H9 (cell line): ENCODE results near the gene IL17REL. TPM values are rescaled to one million over a fixed set of nuclear protein-coding genes. Genes with fewer than 3 reads are reported as not detected.

Experiments used
- DNase-seq: peaks from one replicate; pipeline ENCODE4 v3.0.0-alpha.2; 2017
- H2AFZ ChIP-seq: one replicate; pipeline ENCODE4 v1.6.1; 2013; ENCODE audit warnings: mild to moderate bottlenecking, low read length, control low read depth, moderate library complexity
- H2AK5ac ChIP-seq: 2 replicates; pipeline ENCODE4 v1.6.1; 2013; ENCODE audit warnings: low read length, control low read depth, mixed read lengths; ENCODE audit not compliant: insufficient read length
- H2BK120ac ChIP-seq: one replicate; pipeline ENCODE4 v1.6.1; 2013; ENCODE audit warnings: low read depth, mild to moderate bottlenecking, low read length, control low read depth, inconsistent platforms; ENCODE audit not compliant: poor library complexity, severe bottlenecking
- H2BK12ac ChIP-seq: 2 replicates; pipeline ENCODE4 v1.6.1; 2013; ENCODE audit warnings: low read length, control low read depth, mixed read lengths, low read depth; ENCODE audit not compliant: insufficient read length
- H2BK15ac ChIP-seq: 2 replicates; pipeline ENCODE4 v1.6.1; 2013; ENCODE audit warnings: low read depth, low read length, control low read depth
- H2BK20ac ChIP-seq: one replicate; pipeline ENCODE4 v1.6.1; 2013; ENCODE audit warnings: low read depth, mild to moderate bottlenecking, low read length, control low read depth, inconsistent platforms; ENCODE audit not compliant: poor library complexity, severe bottlenecking
- H2BK5ac ChIP-seq: 2 replicates; pipeline ENCODE4 v1.6.1; 2013; ENCODE audit warnings: low read length, control low read depth, mixed read lengths; ENCODE audit not compliant: insufficient read length
- H3K14ac ChIP-seq: 2 replicates; pipeline ENCODE4 v1.6.1; 2013; ENCODE audit warnings: low read length, control low read depth; ENCODE audit not compliant: insufficient read depth
- H3K18ac ChIP-seq: 2 replicates; pipeline ENCODE4 v1.6.1; 2013; ENCODE audit warnings: low read depth, mild to moderate bottlenecking, mixed read lengths, low read length, control low read depth; ENCODE audit not compliant: insufficient read length
- H3K23ac ChIP-seq: 2 replicates; pipeline ENCODE4 v1.6.1; 2013; ENCODE audit warnings: low read length, control low read depth, mixed read lengths, low read depth; ENCODE audit not compliant: insufficient read length
- H3K23me2 ChIP-seq: 2 replicates; pipeline ENCODE4 v1.6.1; 2013; ENCODE audit warnings: low read depth, mild to moderate bottlenecking, mixed read lengths, low read length, control low read depth; ENCODE audit not compliant: insufficient read length, poor library complexity, severe bottlenecking
- H3K27ac ChIP-seq: 2 replicates; pipeline ENCODE4 v1.5.1; 2013; ENCODE audit warnings: low read length, control low read depth, mixed read lengths, low read depth; ENCODE audit not compliant: insufficient read length
- H3K27me3 ChIP-seq: 2 replicates; pipeline ENCODE4 v1.6.1; 2013; ENCODE audit warnings: low read length, control low read depth, inconsistent platforms; ENCODE audit not compliant: insufficient read depth
- H3K4ac ChIP-seq: 2 replicates; pipeline ENCODE4 v1.6.1; 2013; ENCODE audit warnings: low read depth, mild to moderate bottlenecking, control low read depth, inconsistent platforms, low read length, moderate library complexity
- H3K4me1 ChIP-seq: 2 replicates; pipeline ENCODE4 v1.6.1; 2013; ENCODE audit warnings: low read length, control low read depth, inconsistent platforms; ENCODE audit not compliant: insufficient read depth
- H3K4me2 ChIP-seq: 2 replicates; pipeline ENCODE4 v1.6.1; 2013; ENCODE audit warnings: low read length, control low read depth, mixed read lengths; ENCODE audit not compliant: insufficient read length, insufficient read depth
- H3K56ac ChIP-seq: 2 replicates; pipeline ENCODE4 v1.6.1; 2013; ENCODE audit warnings: low read depth, mild to moderate bottlenecking, mixed read lengths, low read length, control low read depth; ENCODE audit not compliant: insufficient read length
- H3K79me1 ChIP-seq: 2 replicates; pipeline ENCODE4 v1.6.1; 2013; ENCODE audit warnings: low read depth, mild to moderate bottlenecking, moderate library complexity, low read length, control low read depth, inconsistent platforms; ENCODE audit not compliant: insufficient read depth, poor library complexity, severe bottlenecking
- H3K79me2 ChIP-seq: 2 replicates; pipeline ENCODE4 v1.6.1; 2013; ENCODE audit warnings: low read length, control low read depth, inconsistent platforms; ENCODE audit not compliant: insufficient read depth
- H3K9ac ChIP-seq: 2 replicates; pipeline ENCODE4 v1.6.1; 2013; ENCODE audit warnings: low read length, control low read depth, mixed read lengths; ENCODE audit not compliant: insufficient read length; ENCODE audit errors: extremely low read depth
- H3K9me3 ChIP-seq: one replicate; pipeline ENCODE4 v1.6.1; 2013; ENCODE audit warnings: low read depth, low read length, inconsistent platforms; ENCODE audit not compliant: control insufficient read depth
- H3T11ph ChIP-seq: one replicate; pipeline ENCODE4 v1.6.1; 2013; ENCODE audit warnings: mild to moderate bottlenecking, low read length, control low read depth, inconsistent platforms
- H4K20me1 ChIP-seq: one replicate; pipeline ENCODE4 v1.6.1; 2013; ENCODE audit not compliant: control insufficient read depth, insufficient read length, insufficient read depth
- H4K5ac ChIP-seq: 2 replicates; pipeline ENCODE4 v1.6.1; 2013; ENCODE audit warnings: low read depth, mild to moderate bottlenecking, mixed read lengths, low read length, control low read depth; ENCODE audit not compliant: insufficient read length
- H4K8ac ChIP-seq: replicated peaks from 2 replicates; pipeline ENCODE4 v1.6.1; 2013; ENCODE audit warnings: low read length, control low read depth, mixed read lengths, low read depth; ENCODE audit not compliant: insufficient read length
- H4K91ac ChIP-seq: 2 replicates; pipeline ENCODE4 v1.6.1; 2013; ENCODE audit warnings: low read depth, mild to moderate bottlenecking, moderate library complexity, mixed read lengths, low read length, control low read depth; ENCODE audit not compliant: insufficient read length
- H3K27ac Mint-ChIP-seq, 3 experiments: 2 replicates in 2 of 3; 3 replicates in 1 of 3; pipeline ENCODE4 v1.8.0; 2020 to 2021; ENCODE audit warnings: mixed read lengths in 3 of 3, mild to moderate bottlenecking in 1 of 3, moderate library complexity in 1 of 3
- H3K27me3 Mint-ChIP-seq: 2 replicates; pipeline ENCODE4 v1.8.0; 2021; ENCODE audit warnings: low read depth, mild to moderate bottlenecking, moderate library complexity, mixed read lengths
- H3K36me3 Mint-ChIP-seq, 3 experiments: 2 replicates in 2 of 3; 3 replicates in 1 of 3; pipeline ENCODE4 v1.8.0; 2020 to 2021; ENCODE audit warnings: low read depth in 3 of 3, mixed read lengths in 3 of 3; ENCODE audit not compliant: insufficient read depth in 1 of 3
- H3K4me1 Mint-ChIP-seq, 2 experiments: 2 replicates each; pipeline ENCODE4 v1.8.0; 2020; ENCODE audit warnings: mixed read lengths in 2 of 2
- H3K4me3 Mint-ChIP-seq, 2 experiments: 2 replicates in 1 of 2; 3 replicates in 1 of 2; pipeline ENCODE4 v1.8.0; 2020 to 2021; ENCODE audit warnings: mild to moderate bottlenecking in 2 of 2, mixed read lengths in 2 of 2, moderate library complexity in 1 of 2
- H3K9me3 Mint-ChIP-seq, 2 experiments: 2 replicates in 1 of 2; 3 replicates in 1 of 2; pipeline ENCODE4 v1.8.0; 2020; ENCODE audit warnings: mild to moderate bottlenecking in 2 of 2, mixed read lengths in 2 of 2, moderate library complexity in 1 of 2
- WGBS: extraction: QIAGEN DNeasy Blood & Tissue Kit; methylation state at CpG from one replicate; pipeline ENCODE4 v1.1.7; 2013; ENCODE audit warnings: missing lambda C conversion rate, low lambda C conversion rate, mixed read lengths; ENCODE audit not compliant: insufficient read length; ENCODE audit errors: extremely low coverage; 5-methylcytosine and 5-hydroxymethylcytosine counted together
- total RNA-seq: library from RNA; stranded (reverse); gene quantifications from 2 replicates; pipeline ENCODE4 v1.2.1, GENCODE V29; 2021
- TF ChIP-seq, protein P1 (sequence below): fragments of 200-600 bp; sonication (generic); conservative IDR thresholded peaks from 3 replicates; pipeline ENCODE4 v1.8.0; 2021; ENCODE audit warnings: antibody characterized with exemption, mild to moderate bottlenecking

The IL17REL gene
- total RNA-seq, 1 experiment from 2014 or later: 0.20 TPM

DNA sequence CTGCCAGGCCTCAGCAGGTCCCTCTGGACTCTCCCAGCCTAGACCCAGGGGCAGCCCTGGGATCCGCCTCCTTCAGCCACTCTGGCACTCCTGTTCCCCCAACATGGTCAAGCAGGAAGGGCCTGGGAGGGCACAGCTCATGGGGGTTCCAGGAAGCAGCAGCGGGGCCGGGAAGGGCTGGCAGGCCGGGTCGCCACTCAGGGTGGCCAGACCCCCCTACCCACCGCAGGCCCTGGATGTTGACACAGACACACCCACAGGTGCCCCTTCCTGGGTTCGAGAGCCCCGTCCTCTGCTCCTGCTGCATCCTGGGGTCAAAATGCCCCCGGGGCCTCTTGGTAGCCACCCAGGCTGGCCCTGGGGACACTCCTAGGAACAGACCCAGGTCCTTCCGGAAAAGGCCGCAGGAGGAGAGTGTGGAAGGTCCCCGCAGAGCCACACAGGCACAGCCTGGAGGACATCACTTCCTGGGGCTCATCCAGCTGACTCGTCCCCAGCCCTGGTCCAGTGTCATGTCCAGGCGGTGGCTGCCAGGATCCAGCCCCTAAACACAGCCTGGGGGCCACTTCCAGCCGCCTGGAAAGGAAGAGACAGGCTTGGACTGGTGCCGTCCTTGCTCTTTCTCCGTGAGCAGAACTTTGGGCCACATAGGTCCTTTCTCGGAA is 58.8 kb downstream of the IL17REL start:
- DNase-seq: no peak
- H4K20me1 ChIP-seq: no peaks in the 10 kb centered on the region
- H4K91ac ChIP-seq: no peak overlapping the region
- no peak overlapping the region for H3K4ac ChIP-seq
- no peak overlapping the region for H3K9ac ChIP-seq
- no CpG with 5 or more reads among the region's 18 CpGs for WGBS
- Mint-ChIP-seq H3K9me3 (no peaks in the 10 kb centered on the region), H3K4me1 (peaks cover 0 to 10% of the 10 kb centered on the region in 2 experiments; a peak in 3 of 4 replicates), H3K27me3 (peaks cover 1% of the 10 kb centered on the region), H3K36me3 (no peaks in the 10 kb centered on the region; a peak in 1 of 7 replicates), H3K4me3 (no peak overlapping the region), H3K27ac (no peak overlapping the region)
- no peak overlapping the region for H2BK5ac ChIP-seq
- H2BK120ac ChIP-seq: no peak overlapping the region
- H2BK12ac ChIP-seq: no peak overlapping the region
- no peaks in the 10 kb centered on the region for H3K79me2 ChIP-seq
- H3K23ac ChIP-seq: no peak overlapping the region
- H3K79me1 ChIP-seq: no peaks in the 10 kb centered on the region
- H4K5ac ChIP-seq: no peak overlapping the region
- no peaks in the 10 kb centered on the region for H3K9me3 ChIP-seq
- no peak overlapping the region for H2AK5ac ChIP-seq
- no peaks in the 10 kb centered on the region for H3K4me1 ChIP-seq
- H4K8ac ChIP-seq: no peak overlapping the region
- H3K18ac ChIP-seq: no peak overlapping the region
- no peaks in the 10 kb centered on the region for H3K23me2 ChIP-seq
- no peak overlapping the region for H2BK15ac ChIP-seq
- TF ChIP-seq, protein P1, sequence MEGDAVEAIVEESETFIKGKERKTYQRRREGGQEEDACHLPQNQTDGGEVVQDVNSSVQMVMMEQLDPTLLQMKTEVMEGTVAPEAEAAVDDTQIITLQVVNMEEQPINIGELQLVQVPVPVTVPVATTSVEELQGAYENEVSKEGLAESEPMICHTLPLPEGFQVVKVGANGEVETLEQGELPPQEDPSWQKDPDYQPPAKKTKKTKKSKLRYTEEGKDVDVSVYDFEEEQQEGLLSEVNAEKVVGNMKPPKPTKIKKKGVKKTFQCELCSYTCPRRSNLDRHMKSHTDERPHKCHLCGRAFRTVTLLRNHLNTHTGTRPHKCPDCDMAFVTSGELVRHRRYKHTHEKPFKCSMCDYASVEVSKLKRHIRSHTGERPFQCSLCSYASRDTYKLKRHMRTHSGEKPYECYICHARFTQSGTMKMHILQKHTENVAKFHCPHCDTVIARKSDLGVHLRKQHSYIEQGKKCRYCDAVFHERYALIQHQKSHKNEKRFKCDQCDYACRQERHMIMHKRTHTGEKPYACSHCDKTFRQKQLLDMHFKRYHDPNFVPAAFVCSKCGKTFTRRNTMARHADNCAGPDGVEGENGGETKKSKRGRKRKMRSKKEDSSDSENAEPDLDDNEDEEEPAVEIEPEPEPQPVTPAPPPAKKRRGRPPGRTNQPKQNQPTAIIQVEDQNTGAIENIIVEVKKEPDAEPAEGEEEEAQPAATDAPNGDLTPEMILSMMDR: no peak
- H3K27me3 ChIP-seq: no peaks in the 10 kb centered on the region
- H2BK20ac ChIP-seq: no peak overlapping the region
- H3K56ac ChIP-seq: no peak overlapping the region
- no peak overlapping the region for H3T11ph ChIP-seq
- H3K14ac ChIP-seq: no peak overlapping the region; the same call in 1 of the 2 replicates
- no peak overlapping the region for H2AFZ ChIP-seq
- H3K4me2 ChIP-seq: no peak overlapping the region
- H3K27ac ChIP-seq: no peak overlapping the region
